HuH-7 (cell line): ENCODE data around the gene EI24.

Experiments used
- DNase-seq: peaks from one replicate; pipeline ENCODE4 v3.0.0; 2011; ENCODE audit warnings: low spot score

EI24 gene

DNA sequence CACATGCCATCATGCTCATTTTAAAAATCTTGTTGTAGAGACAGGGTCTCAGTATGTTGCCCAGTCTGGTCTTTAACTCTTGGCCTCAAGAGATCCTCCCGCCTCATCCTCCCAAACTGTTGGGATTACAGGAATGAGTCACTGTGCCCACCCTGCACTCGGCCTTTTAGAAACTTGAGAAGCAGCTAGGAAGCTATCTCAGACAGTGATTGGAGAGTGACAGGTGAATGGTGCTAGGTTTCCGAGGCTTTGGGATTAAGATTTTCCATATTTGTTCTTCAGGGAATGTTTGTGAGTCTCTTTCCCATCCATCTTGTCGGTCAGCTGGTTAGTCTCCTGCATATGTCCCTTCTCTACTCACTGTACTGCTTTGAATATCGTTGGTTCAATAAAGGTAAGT lies 10.5 kb downstream of the EI24 start:
- DNase-seq: no peak

- DNase-seq: no peak
These were observed 14.2 kb downstream of the EI24 start for GRCh38 chr11:125583496-125583895.

DNA sequence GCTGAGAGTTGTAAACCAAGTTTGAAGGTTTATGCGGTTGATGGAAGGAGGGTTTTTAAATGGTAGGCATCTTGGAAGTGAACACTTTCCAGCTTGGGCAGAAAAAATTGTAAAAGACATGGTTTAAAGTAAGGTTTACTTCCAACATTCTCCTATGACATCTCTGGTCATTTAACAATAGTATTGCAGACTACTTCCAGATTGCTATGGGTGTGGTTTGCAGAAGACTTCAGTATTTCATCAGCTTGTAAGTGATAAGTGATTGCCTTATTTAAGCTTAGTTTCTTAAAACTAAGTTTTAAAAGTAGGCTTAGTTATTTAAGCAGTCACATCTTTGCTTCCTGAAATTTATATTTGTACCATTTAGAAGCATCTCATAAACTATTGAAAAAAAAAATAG lies 16.2 kb downstream of the EI24 start:
- DNase-seq: no peak

DNA sequence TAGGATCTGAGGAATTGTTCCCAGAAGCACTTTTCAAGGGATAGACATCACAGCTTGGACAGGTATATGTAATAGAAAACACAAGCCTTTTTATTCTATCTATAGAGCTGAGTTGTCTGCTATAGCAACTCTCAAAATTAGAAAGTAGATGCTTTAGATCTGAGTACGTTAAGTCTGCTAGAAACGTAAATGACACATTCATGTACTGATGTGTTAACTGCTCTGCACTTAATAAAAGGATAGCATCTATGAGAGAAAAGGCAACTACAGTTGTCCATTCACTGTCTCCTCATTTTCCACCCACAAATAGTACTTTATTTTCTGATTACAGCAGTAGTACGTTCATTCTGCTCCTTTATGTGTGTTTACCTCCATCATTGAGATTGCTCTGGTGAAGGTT lies 17.3 kb downstream of the EI24 start:
- no peak for DNase-seq

DNA sequence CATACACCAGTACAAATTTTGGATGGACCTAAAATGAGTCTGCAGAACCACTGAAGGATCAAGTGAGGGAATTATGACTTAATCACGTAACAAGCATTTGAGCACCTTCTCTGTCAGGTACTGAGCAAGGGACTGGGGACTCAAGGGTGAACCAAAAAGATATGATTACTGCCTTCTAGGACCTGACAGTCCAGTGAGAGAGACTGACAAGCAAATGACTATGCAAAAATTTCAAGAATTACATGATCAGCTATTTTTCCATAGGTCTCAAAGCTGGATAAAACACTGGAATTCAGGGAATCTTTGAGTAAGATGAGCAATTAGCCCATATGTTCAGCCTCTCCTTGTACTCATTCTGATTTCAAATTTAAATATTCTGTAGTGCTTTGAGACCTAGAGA lies 18.2 kb downstream of the EI24 start:
- no peak for DNase-seq

- no peak for DNase-seq
These were observed 19.2 kb downstream of the EI24 start for GRCh38 chr11:125588505-125588904.

GRCh38 chr11:125591649-125592304 lies 22.5 kb downstream of the EI24 start:
- peak; percentile 19 for DNase-seq

DNA sequence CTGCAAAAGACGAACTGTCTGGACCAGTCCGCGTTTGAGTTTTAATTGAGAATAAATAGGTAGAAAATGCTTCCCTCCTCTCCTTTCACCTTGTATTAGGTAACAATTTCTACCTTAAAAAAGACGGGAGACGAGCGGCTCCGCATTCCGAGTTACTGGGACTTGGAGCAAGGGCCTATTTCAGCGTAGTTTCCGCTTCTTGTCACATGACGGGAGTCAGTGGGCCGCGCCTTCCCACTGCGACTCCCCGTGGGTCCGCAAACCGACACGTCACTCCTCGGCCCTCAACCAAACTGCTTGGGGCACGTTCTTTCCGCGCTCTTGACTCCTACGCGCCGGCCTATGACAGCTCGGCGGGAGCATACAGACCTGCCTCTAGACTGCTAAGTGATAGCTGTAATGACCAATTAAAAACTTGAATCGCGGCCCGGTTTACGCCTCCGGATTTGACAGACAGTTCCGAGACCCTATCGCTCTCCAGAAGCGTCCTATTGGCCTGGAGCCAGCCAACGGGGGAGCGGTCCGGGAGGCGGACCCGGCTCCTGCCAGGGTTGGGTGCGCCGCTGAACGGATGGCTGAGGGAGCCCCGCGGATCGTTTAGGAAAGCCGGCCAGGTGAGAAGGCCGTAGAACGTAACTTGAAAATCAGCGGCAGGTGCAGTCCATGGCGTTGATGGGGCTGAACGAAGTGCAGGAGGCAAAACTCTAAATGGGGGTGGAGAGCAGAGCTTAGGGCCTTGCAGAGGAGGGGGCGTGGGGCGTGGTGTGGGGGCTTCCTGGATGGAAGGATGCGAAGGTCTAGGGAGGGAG lies 23.2 kb downstream of the EI24 start, which contains the start of gene STT3A:
Gene STT3A, plus strand, starts transcription at position 548 of the 809 bp plus-strand sequence. CDS start 3,064 bp downstream, outside the sequence.
- DNase-seq: peak; percentile 85

- peak; percentile 17 for DNase-seq
These were observed 24.0 kb downstream of the EI24 start for GRCh38 chr11:125593114-125593820.

GRCh38 chr11:125594958-125595357 lies 25.7 kb downstream of the EI24 start:
- no peak for DNase-seq

DNA sequence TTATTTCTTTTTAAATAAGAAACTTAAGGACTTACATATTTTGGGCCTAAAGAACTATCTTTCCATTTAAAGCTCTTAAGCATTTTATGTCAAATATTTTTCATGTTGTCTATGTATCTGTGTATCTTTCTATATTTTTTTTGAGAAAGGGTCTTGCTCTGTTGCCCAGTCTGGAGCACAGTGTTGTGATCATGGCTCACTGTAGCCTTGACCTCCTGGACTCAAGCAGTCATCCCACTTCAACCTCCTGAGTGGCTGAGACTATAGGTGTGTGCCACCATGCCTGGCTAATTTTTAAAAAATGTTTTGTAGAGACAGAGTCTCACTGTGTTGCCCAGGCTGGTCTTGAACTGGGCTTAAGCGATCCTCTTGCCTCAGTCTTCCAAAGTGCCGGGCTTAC lies 31.4 kb downstream of the EI24 start:
- no peak for DNase-seq

DNA sequence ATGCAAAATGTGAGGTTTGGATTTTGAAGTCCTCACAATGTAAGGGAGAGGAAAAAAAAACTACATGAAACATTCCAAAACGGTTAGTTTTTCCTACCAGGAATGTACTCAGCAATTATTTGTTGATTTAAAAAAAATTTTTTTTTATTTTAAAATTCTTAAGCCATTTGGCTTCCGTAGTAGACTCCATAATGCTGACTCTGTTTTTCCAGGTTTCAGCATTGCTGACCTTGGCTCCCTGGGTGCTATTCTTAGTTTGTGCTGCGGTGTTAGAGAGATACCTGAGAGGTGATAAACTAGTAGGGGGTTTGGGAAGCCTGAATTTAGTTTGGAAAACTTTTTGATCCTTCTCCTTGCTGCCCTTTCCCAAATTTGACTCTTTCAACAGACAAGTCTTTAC lies 33.9 kb downstream of the EI24 start:
- DNase-seq: no peak

DNA sequence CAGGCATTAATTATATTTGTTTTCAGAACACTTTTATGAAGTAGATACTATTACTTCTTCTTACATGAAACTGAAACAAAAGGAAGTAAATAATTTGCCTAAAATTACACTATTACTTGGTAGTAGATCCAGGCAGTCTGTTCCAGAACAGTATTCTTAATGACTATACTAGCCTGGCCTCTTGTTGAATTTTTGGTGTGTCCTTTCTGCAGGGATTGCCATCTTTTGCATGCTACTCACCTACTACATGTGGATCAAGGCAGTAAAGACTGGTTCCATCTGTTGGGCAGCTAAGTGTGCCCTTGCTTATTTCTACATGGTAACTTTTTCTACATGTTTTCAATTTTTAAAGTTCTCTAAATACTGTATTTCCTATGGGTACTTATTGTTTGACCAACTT lies 36.1 kb downstream of the EI24 start:
- DNase-seq: no peak

DNA sequence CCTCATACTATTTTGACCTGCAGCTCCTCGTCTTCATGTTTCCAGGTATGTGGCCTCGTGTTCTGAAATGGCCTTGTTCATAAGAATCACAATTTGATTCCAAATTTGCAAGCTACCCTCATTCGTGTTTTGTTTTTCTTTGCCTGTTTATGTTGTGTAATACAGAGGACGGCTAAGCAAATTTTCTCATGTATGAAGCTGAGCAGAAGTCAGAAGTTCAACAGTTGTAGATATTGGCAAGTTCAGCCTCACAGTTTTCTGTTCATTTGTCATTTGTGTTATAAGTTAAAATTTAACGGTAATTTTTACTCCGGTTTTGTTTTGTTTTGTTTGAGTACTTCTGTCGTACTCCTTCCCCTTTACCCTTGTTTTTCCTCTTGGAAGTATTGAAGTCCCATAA lies 40.3 kb downstream of the EI24 start:
- no peak for DNase-seq

- DNase-seq: no peak
These were observed 49.1 kb downstream of the EI24 start for GRCh38 chr11:125618383-125618782.

GRCh38 chr11:125621995-125622394 lies 52.7 kb downstream of the EI24 start:
- no peak for DNase-seq

- no peak for DNase-seq
These were observed 53.8 kb downstream of the EI24 start for GRCh38 chr11:125623064-125623463.

- no peak for DNase-seq
These were observed 55.5 kb downstream of the EI24 start, which contains the start of gene CHEK1 for GRCh38 chr11:125624756-125625213. Gene CHEK1 (plus strand): TSS chr11:125625163. CDS start chr11:125626769, 1,606 bp downstream.

DNA sequence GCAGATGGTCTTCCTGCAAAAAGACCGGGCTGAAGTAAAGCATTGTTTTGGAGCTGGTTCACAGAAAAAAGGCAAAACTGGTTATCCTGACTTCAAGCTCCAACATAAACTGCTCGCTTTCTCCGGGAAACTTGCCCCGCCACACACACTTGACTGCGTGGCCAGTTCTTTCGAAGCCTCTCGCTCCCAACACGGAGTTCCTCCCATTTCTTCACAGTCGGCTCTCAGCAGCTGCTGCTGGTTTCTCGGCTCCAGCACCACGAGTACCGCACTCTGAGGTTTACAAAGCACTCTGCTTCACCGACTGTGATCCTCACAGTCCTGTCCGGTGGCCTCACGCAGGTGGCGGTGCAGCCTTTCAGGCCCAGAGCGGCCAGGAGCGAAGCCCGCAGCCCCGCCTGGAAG lies 56.0 kb downstream of the EI24 start:
- no peak for DNase-seq

GRCh38 chr11:125625630-125626287 lies 56.5 kb downstream of the EI24 start:
- peak; percentile 66 for DNase-seq

- no peak for DNase-seq
These were observed 57.1 kb downstream of the EI24 start for GRCh38 chr11:125626288-125626950.
